ENCODE measurements around the gene PRKCE.

Gene PRKCE

GRCh38 chr2:45923701-45924100 lies 272.2 kb downstream of the PRKCE start:
- no peak for DNase-seq (ENCODE audit: extremely low read depth in 1 of 2, low read depth in 1 of 2)

- no peak for DNase-seq (ENCODE audit: extremely low read depth in 1 of 2, low read depth in 1 of 2)
Measured at GRCh38 chr2:45925026-45925425, 273.6 kb downstream of the PRKCE start.

GRCh38 chr2:45925636-45926366 lies 274.3 kb downstream of the PRKCE start:
- DNase-seq (ENCODE audit: extremely low read depth in 1 of 2, low read depth in 1 of 2), result no peak

- DNase-seq (ENCODE audit: extremely low read depth in 1 of 2, low read depth in 1 of 2), result no peak
Measured at GRCh38 chr2:45928946-45929345, 277.5 kb downstream of the PRKCE start.

GRCh38 chr2:45929674-45930395 lies 278.4 kb downstream of the PRKCE start:
- DNase-seq (ENCODE audit: extremely low read depth in 1 of 2, low read depth in 1 of 2), result no peak

GRCh38 chr2:45930396-45930792 lies 278.9 kb downstream of the PRKCE start:
- DNase-seq (ENCODE audit: extremely low read depth in 1 of 2, low read depth in 1 of 2), result no peak

- DNase-seq (ENCODE audit: extremely low read depth in 1 of 2, low read depth in 1 of 2), result no peak
Measured at GRCh38 chr2:45932278-45932975, 281.0 kb downstream of the PRKCE start.

GRCh38 chr2:45935791-45936622 lies 284.5 kb downstream of the PRKCE start:
- no peak for DNase-seq (ENCODE audit: extremely low read depth in 1 of 2, low read depth in 1 of 2)

- no peak for DNase-seq (ENCODE audit: extremely low read depth in 1 of 2, low read depth in 1 of 2)
Measured at GRCh38 chr2:45936623-45936979, 285.1 kb downstream of the PRKCE start.

GRCh38 chr2:45937990-45938389 lies 286.5 kb downstream of the PRKCE start:
- DNase-seq (ENCODE audit: extremely low read depth in 1 of 2, low read depth in 1 of 2), result no peak

GRCh38 chr2:45938649-45939511 lies 287.4 kb downstream of the PRKCE start:
- DNase-seq (ENCODE audit: extremely low read depth in 1 of 2, low read depth in 1 of 2), result no peak

GRCh38 chr2:45941531-45942236 lies 290.2 kb downstream of the PRKCE start:
- DNase-seq (ENCODE audit: extremely low read depth in 1 of 2, low read depth in 1 of 2), result no peak

- no peak for DNase-seq (ENCODE audit: extremely low read depth in 1 of 2, low read depth in 1 of 2)
Measured at GRCh38 chr2:45942237-45942738, 290.8 kb downstream of the PRKCE start.

- no peak for DNase-seq (ENCODE audit: extremely low read depth in 1 of 2, low read depth in 1 of 2)
Measured at GRCh38 chr2:45943219-45944044, 292.0 kb downstream of the PRKCE start.

- DNase-seq (ENCODE audit: extremely low read depth in 1 of 2, low read depth in 1 of 2), result no peak
Measured at GRCh38 chr2:45944074-45944473, 292.6 kb downstream of the PRKCE start.

- no peak for DNase-seq (ENCODE audit: extremely low read depth in 1 of 2, low read depth in 1 of 2)
Measured at GRCh38 chr2:45945302-45945717, 293.8 kb downstream of the PRKCE start.

GRCh38 chr2:45946023-45946422 lies 294.5 kb downstream of the PRKCE start:
- no peak for DNase-seq (ENCODE audit: extremely low read depth in 1 of 2, low read depth in 1 of 2)

GRCh38 chr2:45950606-45951005 lies 299.1 kb downstream of the PRKCE start:
- no peak for DNase-seq (ENCODE audit: extremely low read depth in 1 of 2, low read depth in 1 of 2)
